HepG2 (cell line): ENCODE data around the gene DMKN. TPM values are rescaled to one million over a fixed set of nuclear protein-coding genes. Genes with fewer than 3 reads are reported as not detected.
A peak's percentile ranks its signal among the peaks of the same experiment; 100 is the strongest.

Source experiments
- CEBPZ ChIP-seq: IDR thresholded peaks from 2 replicates; pipeline ENCODE4 v1.6.1; 2012; ENCODE audit warnings: low read length, improper control_type of control experiment
- CREM ChIP-seq, 2 experiments: sonication (generic) in 1 of 2; formaldehyde crosslinking in 1 of 2; IDR thresholded peaks; 2 replicates each; pipeline versions ENCODE4 v1.4.0 to v1.6.1; 2016 to 2020; ENCODE audit warnings: antibody characterized with exemption in 1 of 2, mild to moderate bottlenecking in 1 of 2, missing genetic modification reagents in 1 of 2
- GMEB2 ChIP-seq: IDR thresholded peaks from 2 replicates; pipeline ENCODE4 v1.6.1; 2016; ENCODE audit warnings: missing biosample characterization, missing genetic modification reagents, low read depth
- HOXA5 ChIP-seq: sonication (generic); formaldehyde crosslinking; IDR thresholded peaks from 2 replicates; pipeline ENCODE4 v1.4.0; 2020; ENCODE audit warnings: missing genetic modification reagents
- ISX ChIP-seq: sonication (generic); formaldehyde crosslinking; conservative IDR thresholded peaks from 2 replicates; pipeline ENCODE4 v1.5.0; 2020; ENCODE audit warnings: missing genetic modification reagents
- MZF1 ChIP-seq: sonication (generic); formaldehyde crosslinking; IDR thresholded peaks from 2 replicates; pipeline ENCODE4 v1.8.1; 2023; ENCODE audit warnings: mild to moderate bottlenecking, missing genetic modification reagents, borderline replicate concordance
- NFIB ChIP-seq: sonication (generic); formaldehyde crosslinking; IDR thresholded peaks from 2 replicates; pipeline ENCODE4 v1.9.0; 2021; ENCODE audit warnings: missing genetic modification reagents, mild to moderate bottlenecking, borderline replicate concordance
- NONO ChIP-seq, 2 experiments: fragments of 450-650 bp in 1 of 2; sonication (generic) in 1 of 2; formaldehyde crosslinking in 1 of 2; IDR thresholded peaks in 1 of 2; conservative IDR thresholded peaks in 1 of 2; 2 replicates each; pipeline versions ENCODE4 v1.6.1 to v1.8.0; 2017 to 2022; ENCODE audit warnings: mild to moderate bottlenecking in 1 of 2, missing genetic modification reagents in 1 of 2, moderate library complexity in 1 of 2
- RBM22 ChIP-seq: fragments of 200-400 bp; formaldehyde crosslinking; optimal IDR thresholded peaks from 2 replicates; pipeline ENCODE3; 2017; ENCODE audit warnings: mild to moderate bottlenecking, low read length, moderate library complexity
- RFXANK ChIP-seq: IDR thresholded peaks from 2 replicates; pipeline ENCODE4 v1.6.1; 2016
- SMYD3 ChIP-seq: sonication (generic); formaldehyde crosslinking; IDR thresholded peaks from 2 replicates; pipeline ENCODE4 v1.8.1; 2023; ENCODE audit warnings: mild to moderate bottlenecking, missing genetic modification reagents
- SP2 ChIP-seq: sonication (generic); formaldehyde crosslinking; IDR thresholded peaks from 2 replicates; pipeline ENCODE4 v1.5.1; 2020; ENCODE audit warnings: mild to moderate bottlenecking, missing genetic modification reagents
- ZFX ChIP-seq: sonication (generic); formaldehyde crosslinking; IDR thresholded peaks from 2 replicates; pipeline ENCODE4 v1.4.0; 2020; ENCODE audit warnings: mild to moderate bottlenecking, low read depth, missing genetic modification reagents, moderate library complexity
- ZNF264 ChIP-seq: sonication (generic); formaldehyde crosslinking; IDR thresholded peaks from 2 replicates; pipeline ENCODE4 v1.4.0; 2020; ENCODE audit warnings: missing genetic modification reagents
- ZNF33B ChIP-seq: sonication (generic); formaldehyde crosslinking; IDR thresholded peaks from 2 replicates; pipeline ENCODE4 v1.5.1; 2020; ENCODE audit warnings: mild to moderate bottlenecking, missing genetic modification reagents
- ZNF563 ChIP-seq: sonication (generic); formaldehyde crosslinking; IDR thresholded peaks from 2 replicates; pipeline ENCODE4 v1.8.0; 2022; ENCODE audit warnings: mild to moderate bottlenecking, moderate library complexity, missing genetic modification reagents
- ZNF83 ChIP-seq: sonication (generic); formaldehyde crosslinking; IDR thresholded peaks from 2 replicates; pipeline ENCODE4 v1.4.0; 2020; ENCODE audit warnings: missing genetic modification reagents, mild to moderate bottlenecking, borderline replicate concordance
- ZSCAN9 ChIP-seq: IDR thresholded peaks from 2 replicates; pipeline ENCODE4 v1.6.1; 2016; ENCODE audit warnings: borderline replicate concordance
- polyA plus RNA-seq, 8 experiments: library from polyadenylated mRNA; depleted of rRNA in 3 of 8; stranded (reverse) in 7 of 8; unstranded in 1 of 8; fragments of >200 nt; fragmentation: Illumina TruSeq in 4 of 8; extraction: Trizol in 4 of 8; gene quantifications; 2 replicates each; pipeline versions ENCODE4 v1.2.1 to v1.2.3, GENCODE V29; 2011 to 2016; ENCODE audit warnings: low read depth in 4 of 8, missing spikeins in 1 of 8, mixed read lengths in 1 of 8; ENCODE audit not compliant: insufficient read depth in 1 of 8
- total RNA-seq, 5 experiments: library from RNA; depleted of rRNA; stranded (reverse); fragments of >200 nt; fragmentation: Illumina TruSeq; extraction: Trizol; gene quantifications; 2 replicates each; pipeline ENCODE4 v1.2.3, GENCODE V29; 2016; ENCODE audit warnings: low read depth in 1 of 5
- TF ChIP-seq, protein P1 (sequence below): sonication (generic); formaldehyde crosslinking; IDR thresholded peaks from 2 replicates; pipeline ENCODE4 v1.4.0; 2020; ENCODE audit warnings: missing genetic modification reagents
- TF ChIP-seq, protein P2 (sequence below): IDR thresholded peaks from 2 replicates; pipeline ENCODE4 v1.6.1; 2016; ENCODE audit warnings: low read depth, control low read depth

DMKN gene
- total and polyA plus RNA-seq, 2 of the 13 experiments (the other 11 are each of a cell fraction or from before 2014, with no cell fraction given): 50.8 to 57.1 TPM

GRCh38 chr19:35545001-35545854 is 31.8 kb upstream of the DMKN start, which contains the start of gene TMEM147 (continued):
- peak; percentile 61; the same call in 1 of the 2 replicates for TF ChIP-seq SP2 (CRISPR knock-in tag)
- no peak for TF ChIP-seq CEBPZ
- TF ChIP-seq ZNF83 (CRISPR knock-in tag): no peak
- no peak for TF ChIP-seq GMEB2 (CRISPR knock-in tag)
- TF ChIP-seq RBM22: no peak
- TF ChIP-seq NFIB (CRISPR knock-in tag): no peak
- TF ChIP-seq ZNF264: peak; percentile 33; the same call in 1 of the 2 replicates
- TF ChIP-seq NONO (IDR thresholded peaks at IDR 0.05): no peak
- peak; percentile 75; the same call in 1 of the 2 replicates for TF ChIP-seq NONO (CRISPR knock-in tag; conservative IDR thresholded peaks at IDR 0.05)
- TF ChIP-seq ZNF563 (CRISPR knock-in tag): peak; percentile 84
- peak; percentile 83; the same call in 1 of the 2 replicates for TF ChIP-seq SMYD3 (CRISPR knock-in tag)
- TF ChIP-seq, protein P1, sequence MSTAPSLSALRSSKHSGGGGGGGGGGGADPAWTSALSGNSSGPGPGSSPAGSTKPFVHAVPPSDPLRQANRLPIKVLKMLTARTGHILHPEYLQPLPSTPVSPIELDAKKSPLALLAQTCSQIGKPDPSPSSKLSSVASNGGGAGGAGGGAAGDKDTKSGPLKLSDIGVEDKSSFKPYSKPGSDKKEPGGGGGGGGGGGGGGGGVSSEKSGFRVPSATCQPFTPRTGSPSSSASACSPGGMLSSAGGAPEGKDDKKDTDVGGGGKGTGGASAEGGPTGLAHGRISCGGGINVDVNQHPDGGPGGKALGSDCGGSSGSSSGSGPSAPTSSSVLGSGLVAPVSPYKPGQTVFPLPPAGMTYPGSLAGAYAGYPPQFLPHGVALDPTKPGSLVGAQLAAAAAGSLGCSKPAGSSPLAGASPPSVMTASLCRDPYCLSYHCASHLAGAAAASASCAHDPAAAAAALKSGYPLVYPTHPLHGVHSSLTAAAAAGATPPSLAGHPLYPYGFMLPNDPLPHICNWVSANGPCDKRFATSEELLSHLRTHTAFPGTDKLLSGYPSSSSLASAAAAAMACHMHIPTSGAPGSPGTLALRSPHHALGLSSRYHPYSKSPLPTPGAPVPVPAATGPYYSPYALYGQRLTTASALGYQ (CRISPR knock-in tag): 0 out of 2 replicates have a peak, but pooled peaks have one; percentile 47
- TF ChIP-seq, protein P2, sequence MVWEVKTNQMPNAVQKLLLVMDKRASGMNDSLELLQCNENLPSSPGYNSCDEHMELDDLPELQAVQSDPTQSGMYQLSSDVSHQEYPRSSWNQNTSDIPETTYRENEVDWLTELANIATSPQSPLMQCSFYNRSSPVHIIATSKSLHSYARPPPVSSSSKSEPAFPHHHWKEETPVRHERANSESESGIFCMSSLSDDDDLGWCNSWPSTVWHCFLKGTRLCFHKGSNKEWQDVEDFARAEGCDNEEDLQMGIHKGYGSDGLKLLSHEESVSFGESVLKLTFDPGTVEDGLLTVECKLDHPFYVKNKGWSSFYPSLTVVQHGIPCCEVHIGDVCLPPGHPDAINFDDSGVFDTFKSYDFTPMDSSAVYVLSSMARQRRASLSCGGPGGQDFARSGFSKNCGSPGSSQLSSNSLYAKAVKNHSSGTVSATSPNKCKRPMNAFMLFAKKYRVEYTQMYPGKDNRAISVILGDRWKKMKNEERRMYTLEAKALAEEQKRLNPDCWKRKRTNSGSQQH (CRISPR knock-in tag): no peak
- peak; percentile 94 for TF ChIP-seq ZFX (CRISPR knock-in tag)
- peak; percentile 39; the same call in 1 of the 2 replicates for TF ChIP-seq ISX (CRISPR knock-in tag)
- no peak for TF ChIP-seq ZSCAN9 (CRISPR knock-in tag)
- no peak for TF ChIP-seq ZNF33B
- TF ChIP-seq HOXA5 (CRISPR knock-in tag): peak; percentile 86; the same call in 1 of the 2 replicates
- no peak; the same call in 1 of the 2 replicates for TF ChIP-seq MZF1 (CRISPR knock-in tag)
- TF ChIP-seq RFXANK (CRISPR knock-in tag): peak; percentile 70
- TF ChIP-seq CREM (IDR thresholded peaks at IDR 0.05): peak; percentile 92
- TF ChIP-seq CREM (CRISPR knock-in tag; IDR thresholded peaks at IDR 0.05): peak; percentile 85
